A549 (cell line): Measurements from ENCODE around the gene DNAH8. TPM values are rescaled to one million over a fixed set of nuclear protein-coding genes. Genes with fewer than 3 reads are reported as not detected.

Experiments
- ATAC-seq, 2 experiments: fragments of 200-7000 bp in 1 of 2; fragments of >200 bp in 1 of 2; cut with Nextera tagmentation in 1 of 2; cut with Tn5 transposase in 1 of 2; 3 replicates each; pipeline versions ENCODE4 v1.8.0 to v1.9.1; 2018 to 2020; ENCODE audit warnings: mild to moderate bottlenecking in 1 of 2, moderate library complexity in 1 of 2
- CTCF ChIA-PET: fragments of 300-600 bp; sonication (Branson Sonifier 250); formaldehyde crosslinking; extraction: SDS; loops from one replicate; lab custom pipeline; 2021; ENCODE audit warnings: antibody characterized with exemption, inconsistent platforms; lab: Yijun Ruan, JAX
- POLR2A ChIA-PET: fragments of 350-600 bp; formaldehyde crosslinking; extraction: SDS; loops from one replicate; lab custom pipeline; 2021; ENCODE audit warnings: antibody characterized with exemption, inconsistent platforms; lab: Yijun Ruan, JAX
- DNase-seq, 2 experiments: peaks; one replicate each; pipeline versions ENCODE4 v3.0.0 to v3.0.0-alpha.2; 2011 to 2016; ENCODE audit warnings: low read depth in 1 of 2, low spot score in 1 of 2
- FAIRE-seq: peaks from 2 replicates; lab custom pipeline; 2011; peaks lifted over from hg19 to GRCh38; lab: Jason Lieb, UNC
- H3K27ac ChIP-seq, 2 experiments: fragments of >200 bp; sonication (Bioruptor Twin); formaldehyde crosslinking; 3 replicates each; pipeline ENCODE4 v1.5.1; 2016 to 2017
- H3K4me1 ChIP-seq: fragments of >200 bp; sonication (Bioruptor Twin); formaldehyde crosslinking; 3 replicates; pipeline ENCODE4 v1.6.1; 2016
- H3K4me2 ChIP-seq: fragments of >200 bp; sonication (Bioruptor Twin); formaldehyde crosslinking; 3 replicates; pipeline ENCODE4 v1.6.1; 2016
- H3K4me3 ChIP-seq: fragments of >200 bp; sonication (Bioruptor Twin); formaldehyde crosslinking; 3 replicates; pipeline ENCODE4 v1.5.1; 2016
- H3K9me3 ChIP-seq: fragments of >200 bp; sonication (Bioruptor Twin); formaldehyde crosslinking; 3 replicates; pipeline ENCODE4 v1.6.1; 2016
- BHLHE40 ChIP-seq: IDR thresholded peaks from 2 replicates; pipeline ENCODE4 v1.6.1; 2012; ENCODE audit warnings: low read depth, low read length, inconsistent platforms
- CHD2 ChIP-seq: fragments of 150-350 bp; IDR thresholded peaks from 2 replicates; pipeline ENCODE4 v1.6.1; 2014; ENCODE audit warnings: low read length; ENCODE audit not compliant: partially characterized antibody
- CTCF ChIP-seq: fragments of >200 bp; sonication (Bioruptor Twin); formaldehyde crosslinking; IDR thresholded peaks from 3 replicates; pipeline ENCODE4 v1.5.1; 2016
- EHF ChIP-seq: fragments of 250-450 bp; sonication (Bioruptor Pico); IDR thresholded peaks from 2 replicates; pipeline ENCODE4 v1.5.0; 2020; ENCODE audit warnings: mild to moderate bottlenecking
- ESRRA ChIP-seq: fragments of 150-350 bp; IDR thresholded peaks from 2 replicates; pipeline ENCODE4 v1.6.1; 2014; ENCODE audit warnings: mild to moderate bottlenecking, low read length, borderline replicate concordance
- FOSB ChIP-seq: fragments of 250-450 bp; sonication (Bioruptor Pico); IDR thresholded peaks from 2 replicates; pipeline ENCODE4 v1.5.0; 2020; ENCODE audit warnings: mild to moderate bottlenecking, moderate library complexity
- HEYL ChIP-seq: fragments of 250-450 bp; sonication (Bioruptor Pico); IDR thresholded peaks from 2 replicates; pipeline ENCODE4 v1.8.0; 2021; ENCODE audit warnings: mild to moderate bottlenecking, moderate library complexity
- HOXA7 ChIP-seq: fragments of 250-450 bp; sonication (Bioruptor Pico); IDR thresholded peaks from 2 replicates; pipeline ENCODE4 v1.5.0; 2020; ENCODE audit warnings: mild to moderate bottlenecking, moderate library complexity
- HOXB13 ChIP-seq: fragments of 250-450 bp; sonication (Bioruptor Pico); IDR thresholded peaks from 2 replicates; pipeline ENCODE4 v1.5.0; 2020; ENCODE audit warnings: low read depth, mild to moderate bottlenecking, moderate library complexity
- JUNB ChIP-seq: fragments of >200 bp; sonication (Bioruptor Twin); formaldehyde crosslinking; IDR thresholded peaks from 2 replicates; pipeline ENCODE4 v1.6.1; 2016
- MAZ ChIP-seq: fragments of 150-350 bp; IDR thresholded peaks from 2 replicates; pipeline ENCODE4 v1.6.1; 2014; ENCODE audit warnings: antibody characterized with exemption, low read depth, low read length, borderline replicate concordance
- NPAS2 ChIP-seq: fragments of 250-450 bp; sonication (Bioruptor Pico); IDR thresholded peaks from 2 replicates; pipeline ENCODE4 v1.8.0; 2022; ENCODE audit warnings: mild to moderate bottlenecking, moderate library complexity, borderline replicate concordance
- POLR2A ChIP-seq: IDR thresholded peaks from 2 replicates; pipeline ENCODE4 v1.6.1; 2012; ENCODE audit warnings: mild to moderate bottlenecking, low read length
- RAD21 ChIP-seq, 2 experiments: fragments of >200 bp in 1 of 2; sonication (Bioruptor Twin) in 1 of 2; formaldehyde crosslinking in 1 of 2; IDR thresholded peaks in 1 of 2; conservative IDR thresholded peaks in 1 of 2; 2 replicates in 1 of 2; 3 replicates in 1 of 2; pipeline ENCODE4 v1.6.1; 2012 to 2018; ENCODE audit warnings: inconsistent platforms in 1 of 2
- RARB ChIP-seq: fragments of 250-450 bp; sonication (Bioruptor Pico); IDR thresholded peaks from 2 replicates; pipeline ENCODE4 v1.8.0; 2021; ENCODE audit warnings: mild to moderate bottlenecking, moderate library complexity
- RNF2 ChIP-seq: fragments of 200-600 bp; sonication (generic); IDR thresholded peaks from 2 replicates; pipeline ENCODE4 v1.6.1; 2016; ENCODE audit warnings: low read depth, mild to moderate bottlenecking, antibody characterized with exemption, moderate library complexity, borderline replicate concordance
- SMC3 ChIP-seq: fragments of >200 bp; sonication (Bioruptor Twin); formaldehyde crosslinking; IDR thresholded peaks from 3 replicates; pipeline ENCODE4 v1.6.1; 2018; ENCODE audit warnings: inconsistent platforms
- ZC3H11A ChIP-seq: fragments of 450-650 bp; IDR thresholded peaks from 2 replicates; pipeline ENCODE4 v1.6.1; 2014; ENCODE audit warnings: antibody characterized with exemption, mild to moderate bottlenecking
- ZFP36 ChIP-seq: fragments of 450-650 bp; IDR thresholded peaks from 2 replicates; pipeline ENCODE4 v1.6.1; 2014; ENCODE audit warnings: borderline replicate concordance; ENCODE audit not compliant: partially characterized antibody
- ZSCAN20 ChIP-seq: fragments of 250-450 bp; sonication (Bioruptor Pico); IDR thresholded peaks from 2 replicates; pipeline ENCODE4 v1.8.0; 2022; ENCODE audit warnings: mild to moderate bottlenecking, moderate library complexity
- WGBS: methylation state at CpG from one replicate; pipeline ENCODE4 v1.1.6; 2017; ENCODE audit errors: missing lambda C conversion rate; 5-methylcytosine and 5-hydroxymethylcytosine counted together
- polyA minus RNA-seq: library from RNA; depleted of rRNA, polyadenylated mRNA; stranded (reverse); fragments of >200 nt; gene quantifications from 2 replicates; pipeline ENCODE4 v1.2.3, GENCODE V29; 2011; rRNA and poly(A)+ RNA removed
- polyA plus RNA-seq, 4 experiments: library from polyadenylated mRNA; depleted of rRNA in 3 of 4; stranded (reverse); fragments of >200 nt; fragmentation: RNase III in 1 of 4; extraction: RNeasy Plus Mini Kit Qiagen cat#74134 plus additional on column Dnase treatment in 1 of 4; gene quantifications; 2 replicates in 3 of 4; 3 replicates in 1 of 4; pipeline ENCODE4 v1.2.3, GENCODE V29; 2011 to 2017
- TF ChIP-seq, protein P1 (sequence below): fragments of 250-450 bp; sonication (Bioruptor Pico); IDR thresholded peaks from 2 replicates; pipeline ENCODE4 v1.5.0; 2020; ENCODE audit warnings: low read depth, mild to moderate bottlenecking, moderate library complexity
- TF ChIP-seq, protein P2 (sequence below): IDR thresholded peaks from 2 replicates; pipeline ENCODE4 v1.6.1; 2012; ENCODE audit warnings: low read depth, borderline replicate concordance
- TF ChIP-seq, protein P3 (sequence below): IDR thresholded peaks from 2 replicates; pipeline ENCODE4 v1.6.1; 2012

DNAH8 gene, protein sequence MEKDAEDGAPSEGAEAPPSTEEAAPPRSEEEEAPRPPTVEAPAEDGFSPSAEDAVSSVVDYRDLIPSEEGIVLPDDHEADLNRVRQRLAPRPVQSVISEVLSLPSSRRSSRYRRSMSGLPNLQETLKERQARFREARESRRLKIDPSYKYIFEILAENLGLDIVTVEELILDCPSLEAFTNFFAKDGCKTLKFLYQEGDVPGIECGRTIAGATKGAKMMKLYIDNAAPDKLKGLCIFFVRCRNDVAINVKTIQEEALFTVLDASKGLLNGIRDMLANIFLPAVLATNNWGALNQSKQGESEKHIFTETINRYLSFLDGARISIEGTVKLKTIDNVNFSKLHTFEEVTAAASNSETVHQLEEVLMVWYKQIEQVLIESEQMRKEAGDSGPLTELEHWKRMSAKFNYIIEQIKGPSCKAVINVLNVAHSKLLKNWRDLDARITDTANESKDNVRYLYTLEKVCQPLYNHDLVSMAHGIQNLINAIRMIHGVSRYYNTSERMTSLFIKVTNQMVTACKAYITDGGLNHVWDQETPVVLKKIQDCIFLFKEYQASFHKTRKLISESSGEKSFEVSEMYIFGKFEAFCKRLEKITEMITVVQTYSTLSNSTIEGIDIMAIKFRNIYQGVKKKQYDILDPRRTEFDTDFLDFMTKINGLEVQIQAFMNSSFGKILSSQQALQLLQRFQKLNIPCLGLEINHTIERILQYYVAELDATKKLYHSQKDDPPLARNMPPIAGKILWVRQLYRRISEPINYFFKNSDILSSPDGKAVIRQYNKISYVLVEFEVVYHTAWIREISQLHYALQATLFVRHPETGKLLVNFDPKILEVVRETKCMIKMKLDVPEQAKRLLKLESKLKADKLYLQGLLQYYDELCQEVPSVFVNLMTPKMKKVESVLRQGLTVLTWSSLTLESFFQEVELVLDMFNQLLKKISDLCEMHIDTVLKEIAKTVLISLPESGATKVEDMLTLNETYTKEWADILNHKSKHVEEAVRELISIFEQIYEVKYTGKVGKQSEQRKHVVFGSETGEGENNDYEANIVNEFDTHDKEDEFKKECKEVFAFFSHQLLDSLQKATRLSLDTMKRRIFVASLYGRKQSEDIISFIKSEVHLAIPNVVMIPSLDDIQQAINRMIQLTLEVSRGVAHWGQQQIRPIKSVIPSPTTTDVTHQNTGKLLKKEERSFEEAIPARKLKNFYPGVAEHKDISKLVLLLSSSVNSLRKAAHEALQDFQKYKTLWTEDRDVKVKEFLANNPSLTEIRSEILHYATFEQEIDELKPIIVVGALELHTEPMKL (N-terminal part only)
- polyA plus RNA-seq (2011; rRNA removed) = not detected in 2 replicates
- not detected in 2 replicates for polyA plus RNA-seq (2012; cell fraction: cytosol; rRNA removed)
- not detected in 2 replicates for polyA plus RNA-seq (2012; cell fraction: nucleus; rRNA removed)
- not detected in 3 replicates for polyA plus RNA-seq (2017; fragmentation: RNase III; extraction: RNeasy Plus Mini Kit Qiagen cat#74134 plus additional on column Dnase treatment)
- not detected in 2 replicates for polyA minus RNA-seq

DNA sequence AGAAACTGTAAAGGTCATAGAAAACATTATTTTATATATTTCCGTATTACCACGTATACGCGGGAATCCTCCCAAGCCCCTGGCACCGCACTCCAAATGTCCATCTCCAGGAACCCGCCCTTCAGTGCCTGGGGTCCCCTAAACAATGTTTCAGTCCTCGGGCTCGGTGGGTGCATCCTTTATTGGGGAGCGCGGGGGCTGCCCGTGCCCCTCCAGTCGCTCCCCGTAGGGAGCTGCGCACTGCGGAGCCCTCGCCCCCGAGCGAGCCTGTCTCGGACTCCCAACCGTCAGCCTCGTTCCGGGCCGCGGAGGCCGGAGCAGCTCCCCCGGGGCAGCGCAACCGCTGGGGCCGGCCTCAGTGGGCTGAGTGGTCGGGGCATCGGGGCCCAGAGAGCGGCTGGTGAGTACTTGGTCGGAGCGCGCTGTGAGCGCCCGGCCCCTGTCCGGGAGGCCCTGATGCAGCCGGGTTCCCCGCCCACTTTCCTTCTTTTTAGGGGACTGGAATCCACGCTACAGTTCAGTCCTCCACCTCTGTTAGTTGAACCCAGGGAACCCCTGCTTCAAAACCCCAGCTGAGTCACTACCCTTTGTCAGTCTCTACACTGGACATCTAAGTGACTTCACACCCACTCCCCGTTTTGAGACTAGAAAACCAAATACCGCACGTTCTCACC lies at the start of gene DNAH8:
Gene DNAH8, plus strand, starts transcription at position 296 of the 674 bp plus-strand sequence. CDS start 7,499 bp downstream, outside the sequence.
- TF ChIP-seq HEYL (CRISPR knock-in tag) (no peak), CHD2 (no peak), FOSB (CRISPR knock-in tag) (no peak), NPAS2 (CRISPR knock-in tag) (no peak), RNF2 (no peak), HOXA7 (CRISPR knock-in tag) (no peak), POLR2A (no peak), JUNB (no peak), RAD21 (conservative IDR thresholded peaks at IDR 0.05 in 1 of 2, IDR thresholded peaks at IDR 0.05 in 1 of 2) (no peak), ZFP36 (no peak), ZSCAN20 (CRISPR knock-in tag) (no peak), EHF (CRISPR knock-in tag) (no peak), MAZ (no peak), HOXB13 (no peak), ZC3H11A (no peak), RARB (no peak)
- TF ChIP-seq, protein P1, sequence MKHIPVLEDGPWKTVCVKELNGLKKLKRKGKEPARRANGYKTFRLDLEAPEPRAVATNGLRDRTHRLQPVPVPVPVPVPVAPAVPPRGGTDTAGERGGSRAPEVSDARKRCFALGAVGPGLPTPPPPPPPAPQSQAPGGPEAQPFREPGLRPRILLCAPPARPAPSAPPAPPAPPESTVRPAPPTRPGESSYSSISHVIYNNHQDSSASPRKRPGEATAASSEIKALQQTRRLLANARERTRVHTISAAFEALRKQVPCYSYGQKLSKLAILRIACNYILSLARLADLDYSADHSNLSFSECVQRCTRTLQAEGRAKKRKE (CRISPR knock-in tag) = no peak
- TF ChIP-seq, protein P2, sequence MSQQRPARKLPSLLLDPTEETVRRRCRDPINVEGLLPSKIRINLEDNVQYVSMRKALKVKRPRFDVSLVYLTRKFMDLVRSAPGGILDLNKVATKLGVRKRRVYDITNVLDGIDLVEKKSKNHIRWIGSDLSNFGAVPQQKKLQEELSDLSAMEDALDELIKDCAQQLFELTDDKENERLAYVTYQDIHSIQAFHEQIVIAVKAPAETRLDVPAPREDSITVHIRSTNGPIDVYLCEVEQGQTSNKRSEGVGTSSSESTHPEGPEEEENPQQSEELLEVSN = no peak
- ChIA-PET POLR2A (no interaction called here), CTCF (no interaction called here)
- no peak within 1 kb of the TSS for H3K4me3 ChIP-seq
- no peak for FAIRE-seq
- H3K4me1 ChIP-seq = no peaks in the 10 kb centered on the region
- no peak; a peak in 1 of 6 replicates for ATAC-seq
- H3K4me2 ChIP-seq = peak within 1 kb of the TSS; percentile 32; the same call in 1 of the 3 replicates
- H3K9me3 ChIP-seq = no peaks in the 10 kb centered on the region
- no peak within 1 kb of the TSS for H3K27ac ChIP-seq
- 64% methylated on average over 11 of the region's 44 CpGs for WGBS
- DNase-seq = no peak

- CTCF ChIA-PET = no interaction called here
- 2% methylated on average over 2 of the region's 2 CpGs for WGBS
Measured at GRCh38 chr6:38671885-38672467, 43.1 kb upstream of the DNAH8 start.

More at GRCh38 chr6:38671885-38672467, 43.1 kb upstream of the DNAH8 start:
- TF ChIP-seq BHLHE40 = no peak
- TF ChIP-seq SMC3 = 0 out of 3 replicates have a peak, but pooled peaks have one; percentile 23
- TF ChIP-seq CHD2 = no peak
- TF ChIP-seq ESRRA = no peak
- peak; percentile 65 to 66 for TF ChIP-seq RAD21 (conservative IDR thresholded peaks at IDR 0.05 in 1 of 2, IDR thresholded peaks at IDR 0.05 in 1 of 2)
- peak; percentile 66 for TF ChIP-seq CTCF
- TF ChIP-seq, protein P3, sequence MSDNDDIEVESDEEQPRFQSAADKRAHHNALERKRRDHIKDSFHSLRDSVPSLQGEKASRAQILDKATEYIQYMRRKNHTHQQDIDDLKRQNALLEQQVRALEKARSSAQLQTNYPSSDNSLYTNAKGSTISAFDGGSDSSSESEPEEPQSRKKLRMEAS = no peak
- DNase-seq (peak; percentile 43 to 56), FAIRE-seq (no peak), ATAC-seq (peak; percentile 86 to 90)
- Histone ChIP-seq H3K4me2 (no peak overlapping the region), H3K4me3 (no peak overlapping the region), H3K9me3 (no peaks in the 10 kb centered on the region), H3K4me1 (no peaks in the 10 kb centered on the region), H3K27ac (no peak overlapping the region)
- POLR2A ChIA-PET = no interaction called here
